T-helper 17 cell (primary cell): ENCODE data around the gene FRMPD1. TPM values are rescaled to one million over a fixed set of nuclear protein-coding genes. Genes with fewer than 3 reads are reported as not detected.

Experiments used
- ATAC-seq: fragments of 150-1000 bp; cut with Tn5 transposase; 2 replicates; pipeline ENCODE4 v1.10.0; 2021; ENCODE audit warnings: mild to moderate bottlenecking, moderate library complexity
- DNase-seq, 3 donors: peaks; one replicate each; pipeline versions ENCODE4 v3.0.0 to v3.0.0-alpha.2; 2020 to 2021
- H3K9me3 ChIP-seq: one replicate; pipeline ENCODE4 v1.7.0; 2013; ENCODE audit warnings: low read length, mild to moderate bottlenecking; ENCODE audit not compliant: control insufficient read depth, poor library complexity, severe bottlenecking
- H3K27ac Mint-ChIP-seq: one replicate; pipeline ENCODE4 v1.8.0; 2022; ENCODE audit warnings: mild to moderate bottlenecking, moderate library complexity, mixed read lengths
- H3K27me3 Mint-ChIP-seq: one replicate; pipeline ENCODE4 v1.8.0; 2022; ENCODE audit warnings: mixed read lengths
- H3K36me3 Mint-ChIP-seq: one replicate; pipeline ENCODE4 v1.8.0; 2022; ENCODE audit warnings: low read depth, mixed read lengths
- H3K4me1 Mint-ChIP-seq: one replicate; pipeline ENCODE4 v1.8.0; 2022; ENCODE audit warnings: mild to moderate bottlenecking, mixed read lengths
- H3K4me3 Mint-ChIP-seq: one replicate; pipeline ENCODE4 v1.8.0; 2022; ENCODE audit warnings: mild to moderate bottlenecking, moderate library complexity, mixed read lengths
- total RNA-seq, 4 donors: library from RNA in 2 of 4; stranded (reverse) in 2 of 4; gene quantifications; one replicate each; pipeline ENCODE4 v1.2.3 and lab custom pipeline; 2022 to 2026

FRMPD1 gene
- total RNA-seq, 2 donors from 2014 or later = not detected

GRCh38 chr9:37669232-37669631, 18.5 kb downstream of the FRMPD1 start:
- Mint-ChIP-seq H3K36me3 (peaks cover 4% of the 10 kb centered on the region), H3K4me1 (no peaks in the 10 kb centered on the region), H3K27me3 (peaks cover 81% of the 10 kb centered on the region), H3K27ac (peak overlapping the region; percentile 19), H3K4me3 (no peak overlapping the region)
- no peaks in the 10 kb centered on the region for H3K9me3 ChIP-seq
- ATAC-seq (no peak), DNase-seq (no peak)

- no peak overlapping the region for H3K4me3 Mint-ChIP-seq
- H3K27ac Mint-ChIP-seq = no peak overlapping the region
- peaks cover 71% of the 10 kb centered on the region for H3K27me3 Mint-ChIP-seq
- ATAC-seq (no peak), DNase-seq (no peak)
- no peaks in the 10 kb centered on the region for H3K4me1 Mint-ChIP-seq
- no peaks in the 10 kb centered on the region for H3K36me3 Mint-ChIP-seq
- no peaks in the 10 kb centered on the region for H3K9me3 ChIP-seq
Measured at GRCh38 chr9:37675661-37676060, 24.9 kb downstream of the FRMPD1 start.

- Mint-ChIP-seq H3K4me3 (no peak overlapping the region), H3K36me3 (no peaks in the 10 kb centered on the region), H3K27me3 (peaks cover 68% of the 10 kb centered on the region), H3K4me1 (no peaks in the 10 kb centered on the region), H3K27ac (no peak overlapping the region)
- H3K9me3 ChIP-seq = no peaks in the 10 kb centered on the region
- DNase-seq = no peak
- no peak for ATAC-seq
Measured at GRCh38 chr9:37676411-37676830, 25.7 kb downstream of the FRMPD1 start.

DNA sequence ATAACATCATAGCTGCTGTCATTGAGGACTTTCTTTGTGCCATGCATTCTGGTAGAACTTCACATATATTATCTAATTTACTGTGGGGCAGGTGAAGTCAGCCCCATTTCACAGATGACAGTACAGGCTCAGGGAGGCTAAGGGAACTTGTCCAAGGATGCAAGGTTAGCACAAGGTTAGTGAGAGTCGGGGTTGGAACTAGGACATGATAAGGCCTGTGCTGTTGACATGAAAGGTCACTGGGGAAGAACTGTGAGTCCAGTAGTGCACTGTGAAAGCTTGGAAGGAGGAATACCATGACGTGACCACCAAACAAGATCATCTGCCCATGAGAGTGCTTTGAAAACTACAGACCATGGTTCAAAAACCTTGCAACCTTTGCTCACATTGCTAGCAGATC, 26.7 kb downstream of the FRMPD1 start:
- ATAC-seq (no peak), DNase-seq (no peak)
- Mint-ChIP-seq H3K4me1 (no peaks in the 10 kb centered on the region), H3K27ac (no peak overlapping the region), H3K27me3 (peaks cover 68% of the 10 kb centered on the region), H3K4me3 (no peak overlapping the region), H3K36me3 (no peaks in the 10 kb centered on the region)
- no peaks in the 10 kb centered on the region for H3K9me3 ChIP-seq

- DNase-seq = no peak
Measured at GRCh38 chr9:37678789-37679273, 28.1 kb downstream of the FRMPD1 start.

DNA sequence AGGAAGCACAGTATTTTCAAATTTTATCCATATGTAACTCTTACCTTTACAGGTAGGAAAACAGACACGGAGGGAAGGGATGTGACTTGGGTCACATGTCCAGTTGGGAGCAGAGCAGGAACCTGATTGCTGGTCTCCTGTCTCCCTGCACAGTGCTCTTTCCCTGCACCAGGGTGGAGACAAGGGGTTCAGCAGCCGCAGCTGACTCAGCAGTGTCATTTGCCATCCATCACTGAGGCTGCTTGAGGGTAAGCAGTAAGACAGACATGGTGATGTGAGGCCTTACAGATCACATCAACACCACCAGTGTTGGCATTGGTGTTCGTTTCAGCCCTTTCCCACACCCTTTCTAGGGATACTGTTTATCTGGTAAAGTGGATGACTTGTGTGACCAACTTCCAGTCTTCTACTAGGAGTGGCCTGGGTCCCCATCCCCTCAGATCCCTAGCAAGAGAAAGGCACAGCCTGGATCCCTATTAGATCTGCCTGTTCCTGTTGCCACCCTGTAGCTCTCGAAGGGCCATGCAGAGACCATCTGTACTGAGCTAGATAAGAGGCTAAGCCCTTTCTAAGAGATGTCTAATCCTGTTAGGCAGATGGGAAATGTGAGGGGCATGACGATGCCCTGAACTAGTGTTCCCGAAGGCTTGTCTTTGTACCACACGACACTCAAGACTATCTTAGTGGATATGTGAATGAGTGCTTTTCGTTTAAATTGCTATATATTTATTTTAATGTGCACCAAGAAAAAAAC, 29.1 kb downstream of the FRMPD1 start:
- DNase-seq = no peak
- no peaks in the 10 kb centered on the region for H3K36me3 Mint-ChIP-seq
- no peaks in the 10 kb centered on the region for H3K9me3 ChIP-seq
- no peak overlapping the region for H3K27ac Mint-ChIP-seq
- ATAC-seq = no peak
- H3K4me1 Mint-ChIP-seq = no peaks in the 10 kb centered on the region
- peaks cover 75% of the 10 kb centered on the region for H3K27me3 Mint-ChIP-seq
- H3K4me3 Mint-ChIP-seq = no peak overlapping the region

More at GRCh38 chr9:37678789-37679273, 28.1 kb downstream of the FRMPD1 start:
- H3K9me3 ChIP-seq = no peaks in the 10 kb centered on the region
- Mint-ChIP-seq H3K36me3 (no peaks in the 10 kb centered on the region), H3K27ac (no peak overlapping the region), H3K4me3 (no peak overlapping the region), H3K27me3 (peaks cover 75% of the 10 kb centered on the region), H3K4me1 (no peaks in the 10 kb centered on the region)
- no peak for ATAC-seq

GRCh38 chr9:37682951-37683350, 32.2 kb downstream of the FRMPD1 start:
- Mint-ChIP-seq H3K27ac (no peak overlapping the region), H3K4me3 (no peak overlapping the region), H3K4me1 (no peaks in the 10 kb centered on the region), H3K27me3 (peaks cover 60% of the 10 kb centered on the region), H3K36me3 (peaks cover 2% of the 10 kb centered on the region)
- ATAC-seq (no peak), DNase-seq (no peak)
- no peaks in the 10 kb centered on the region for H3K9me3 ChIP-seq

DNA sequence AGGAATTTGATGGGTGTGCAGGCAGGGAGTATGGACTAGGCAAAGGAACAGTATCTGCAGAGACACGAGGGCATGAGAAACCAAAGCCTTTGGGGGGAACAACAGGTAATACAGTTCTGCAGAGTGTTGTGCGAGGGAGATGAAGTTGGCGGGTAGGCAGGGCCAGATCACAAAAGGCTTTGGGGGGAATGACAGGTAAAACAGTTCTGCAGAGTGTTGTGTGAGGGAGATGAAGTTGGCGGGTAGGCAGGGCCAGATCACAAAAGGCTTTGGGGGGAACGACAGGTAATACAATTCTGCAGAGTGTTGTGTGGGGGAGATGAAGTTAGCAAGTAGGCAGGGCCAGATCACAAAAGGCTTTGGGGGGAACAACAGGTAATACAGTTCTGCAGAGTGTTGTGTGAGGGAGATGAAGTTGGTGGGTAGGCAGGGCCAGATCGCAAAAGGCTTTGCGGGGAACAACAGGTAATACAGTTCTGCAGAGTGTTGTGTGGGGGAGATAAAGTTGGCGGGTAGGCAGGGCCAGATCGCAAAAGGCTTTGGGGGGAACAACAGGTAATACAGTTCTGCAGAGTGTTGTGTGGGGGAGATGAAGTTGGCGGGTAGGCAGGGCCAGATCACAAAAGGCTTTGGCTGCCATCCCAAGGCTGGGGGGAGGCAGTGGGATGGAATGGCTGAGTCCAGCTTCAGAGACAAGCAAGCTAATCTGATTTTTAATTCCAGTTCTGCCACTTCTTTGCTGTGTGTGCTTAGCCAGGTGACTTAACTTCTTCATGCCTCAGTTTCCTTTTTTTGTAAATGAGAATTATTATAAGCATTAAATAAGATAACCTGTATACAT, 33.0 kb downstream of the FRMPD1 start:
- H3K9me3 ChIP-seq = no peaks in the 10 kb centered on the region
- H3K4me1 Mint-ChIP-seq = no peaks in the 10 kb centered on the region
- ATAC-seq = no peak
- H3K27ac Mint-ChIP-seq = no peak overlapping the region
- H3K4me3 Mint-ChIP-seq = no peak overlapping the region
- H3K27me3 Mint-ChIP-seq = peaks cover 60% of the 10 kb centered on the region
- no peak for DNase-seq
- peaks cover 2% of the 10 kb centered on the region for H3K36me3 Mint-ChIP-seq

DNA sequence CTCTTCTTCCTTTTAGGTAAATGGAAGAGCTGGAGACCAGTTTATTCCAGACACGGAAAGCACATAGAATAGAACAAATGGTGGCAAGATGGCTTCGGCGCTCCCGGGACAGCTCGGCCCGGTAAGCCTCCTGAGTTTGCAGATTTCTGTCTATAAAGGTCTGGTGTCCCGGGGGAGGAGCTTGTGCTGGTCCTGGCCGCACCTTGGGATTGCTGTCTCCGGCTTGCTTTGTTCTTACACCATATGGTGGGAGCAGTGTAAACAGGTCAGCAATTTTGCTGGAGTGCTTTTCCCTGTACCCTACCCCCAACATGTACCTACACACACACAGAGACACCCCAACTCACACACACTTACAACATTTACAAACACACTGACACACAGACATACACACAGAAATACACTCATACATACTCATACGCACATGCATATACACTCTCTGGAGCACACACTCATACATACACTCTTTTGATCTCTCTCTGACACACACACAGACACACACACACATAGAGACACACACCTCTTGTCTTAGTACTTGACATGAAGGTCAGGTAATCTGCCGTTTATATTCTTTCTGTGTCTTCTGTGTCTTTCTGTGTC, 42.0 kb downstream of the FRMPD1 start:
- no peaks in the 10 kb centered on the region for H3K9me3 ChIP-seq
- DNase-seq = no peak
- no peak overlapping the region for H3K27ac Mint-ChIP-seq
- H3K36me3 Mint-ChIP-seq = peaks cover 4% of the 10 kb centered on the region
- peaks cover 56% of the 10 kb centered on the region for H3K27me3 Mint-ChIP-seq
- H3K4me3 Mint-ChIP-seq = no peak overlapping the region
- no peaks in the 10 kb centered on the region for H3K4me1 Mint-ChIP-seq
- no peak for ATAC-seq

DNA sequence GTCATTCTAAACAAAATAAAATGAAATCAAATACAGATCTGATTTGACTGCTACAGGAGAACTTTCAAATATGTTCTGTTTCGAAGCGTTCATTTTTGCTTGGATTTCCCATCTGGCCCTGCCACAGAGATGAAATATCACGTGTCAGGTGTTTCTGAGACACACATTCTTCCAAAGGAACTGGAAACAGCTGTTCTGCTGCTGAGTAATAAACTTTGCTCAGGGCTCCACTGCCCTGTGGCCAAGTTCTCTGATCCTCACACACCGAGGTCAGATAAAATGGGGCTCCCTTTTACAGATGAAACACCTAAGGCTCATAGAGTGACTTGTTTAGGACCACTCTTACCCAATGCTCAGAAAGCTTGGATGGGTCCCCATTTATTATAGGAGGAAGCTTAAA, 42.5 kb downstream of the FRMPD1 start:
- Mint-ChIP-seq H3K36me3 (peaks cover 4% of the 10 kb centered on the region), H3K27ac (no peak overlapping the region), H3K27me3 (peaks cover 56% of the 10 kb centered on the region), H3K4me1 (no peaks in the 10 kb centered on the region), H3K4me3 (no peak overlapping the region)
- DNase-seq = no peak
- no peak for ATAC-seq
- no peaks in the 10 kb centered on the region for H3K9me3 ChIP-seq

GRCh38 chr9:37694355-37694754, 43.6 kb downstream of the FRMPD1 start:
- Mint-ChIP-seq H3K27me3 (peaks cover 53% of the 10 kb centered on the region), H3K4me3 (no peak overlapping the region), H3K36me3 (peaks cover 4% of the 10 kb centered on the region), H3K4me1 (no peaks in the 10 kb centered on the region), H3K27ac (no peak overlapping the region)
- DNase-seq (no peak), ATAC-seq (no peak)
- H3K9me3 ChIP-seq = no peaks in the 10 kb centered on the region

- no peaks in the 10 kb centered on the region for H3K9me3 ChIP-seq
- Mint-ChIP-seq H3K36me3 (peaks cover 4% of the 10 kb centered on the region), H3K4me3 (no peak overlapping the region), H3K27me3 (peaks cover 56% of the 10 kb centered on the region), H3K27ac (no peak overlapping the region), H3K4me1 (no peaks in the 10 kb centered on the region)
- DNase-seq = no peak
- ATAC-seq = no peak
Measured at GRCh38 chr9:37696528-37696927, 45.8 kb downstream of the FRMPD1 start.

GRCh38 chr9:37700131-37700530, 49.4 kb downstream of the FRMPD1 start:
- no peaks in the 10 kb centered on the region for H3K4me1 Mint-ChIP-seq
- H3K27me3 Mint-ChIP-seq = peaks cover 34% of the 10 kb centered on the region
- H3K36me3 Mint-ChIP-seq = no peaks in the 10 kb centered on the region
- DNase-seq = no peak
- H3K4me3 Mint-ChIP-seq = no peak overlapping the region
- no peak overlapping the region for H3K27ac Mint-ChIP-seq
- no peak for ATAC-seq
- no peaks in the 10 kb centered on the region for H3K9me3 ChIP-seq
